Small intestine (tissue), 7 donors: ENCODE measurements around the gene BCR. TPM values are rescaled to one million over a fixed set of nuclear protein-coding genes. Genes with fewer than 3 reads are reported as not detected.

Experiments
- DNase-seq, 2 donors: peaks; one replicate each; pipeline versions ENCODE4 v3.0.0 to v3.0.0-alpha.2; 2013
- FAIRE-seq: peaks from 2 replicates; lab custom pipeline; 2012; peaks lifted over from hg19 to GRCh38; lab: Jason Lieb, UNC
- H3K27ac ChIP-seq, 3 donors: one replicate each; pipeline ENCODE4 v1.5.1; 2013; ENCODE audit warnings: low read length in 2 of 3, mild to moderate bottlenecking in 2 of 3, control low read depth in 1 of 3, inconsistent platforms in 1 of 3, low read depth in 1 of 3, moderate library complexity in 1 of 3
- H3K27me3 ChIP-seq, 3 donors: one replicate each; pipeline ENCODE4 v1.6.1; 2013; ENCODE audit warnings: low read length in 3 of 3, inconsistent platforms in 1 of 3; ENCODE audit not compliant: control insufficient read depth in 3 of 3, insufficient read depth in 3 of 3
- H3K36me3 ChIP-seq, 3 donors: one replicate each; pipeline ENCODE4 v1.6.1; 2013; ENCODE audit warnings: low read length in 3 of 3, inconsistent platforms in 1 of 3, low read depth in 1 of 3, mild to moderate bottlenecking in 1 of 3, moderate library complexity in 1 of 3; ENCODE audit not compliant: control insufficient read depth in 3 of 3, insufficient read depth in 2 of 3
- H3K4me1 ChIP-seq, 3 donors: one replicate each; pipeline ENCODE4 v1.6.1; 2013; ENCODE audit warnings: low read length in 2 of 3, inconsistent platforms in 1 of 3, low read depth in 1 of 3, mild to moderate bottlenecking in 1 of 3, moderate library complexity in 1 of 3; ENCODE audit not compliant: control insufficient read depth in 3 of 3, insufficient read depth in 2 of 3
- H3K4me3 ChIP-seq, 3 donors: one replicate each; pipeline ENCODE4 v1.5.1; 2013; ENCODE audit warnings: low read length in 3 of 3, control low read depth in 1 of 3, inconsistent platforms in 1 of 3, low read depth in 1 of 3, mild to moderate bottlenecking in 1 of 3, moderate library complexity in 1 of 3
- H3K9me3 ChIP-seq, 2 donors: one replicate each; pipeline ENCODE4 v1.6.1; 2013; ENCODE audit warnings: low read depth in 1 of 2, low read length in 1 of 2; ENCODE audit not compliant: control insufficient read depth in 2 of 2, insufficient read depth in 1 of 2
- WGBS, 3 donors: extraction: QIAGEN DNeasy Blood & Tissue Kit; methylation state at CpG; one replicate each; pipeline ENCODE4 v1.1.7; 2013; 5-methylcytosine and 5-hydroxymethylcytosine counted together
- polyA plus RNA-seq, 4 donors: library from polyadenylated mRNA; stranded (reverse) in 3 of 4; unstranded in 1 of 4; fragments of 200-250 nt in 3 of 4; fragments of 120-200 nt in 1 of 4; gene quantifications; one replicate each; pipeline versions ENCODE4 v1.2.1 to v1.2.3, GENCODE V29; 2013
- donor health status: healthy with polysubstance abuse.
- donor health status: control.
- donor health status: control.
- donor health status: Bipolar disorder and iron deficiency.
- donor health status: healthy.

BCR gene
- polyA plus RNA-seq, 4 donors: 8.9 to 27.9 (median 19.7) TPM

GRCh38 chr22:23278883-23279675 is 98.8 kb downstream of the BCR start:
- H3K4me3 ChIP-seq: no peak overlapping the region
- no peaks in the 10 kb centered on the region for H3K9me3 ChIP-seq
- peaks cover 0 to 91% (median 8%) of the 10 kb centered on the region in 3 donors for H3K36me3 ChIP-seq
- H3K4me1 ChIP-seq: no peaks in the 10 kb centered on the region
- H3K27ac ChIP-seq: peak overlapping the region in 1 of 3 donors; percentile 49
- 25 to 60% (median 47%) methylated on average over 11 of the region's 11 CpGs for WGBS, 3 donors
- no peak for FAIRE-seq
- DNase-seq: peak in 1 of 2 donors; percentile 73
- no peaks in the 10 kb centered on the region for H3K27me3 ChIP-seq

GRCh38 chr22:23279781-23280180 is 99.5 kb downstream of the BCR start:
- DNase-seq: no peak
- no peak for FAIRE-seq
- no peak overlapping the region for H3K4me3 ChIP-seq
- H3K36me3 ChIP-seq: peaks cover 0 to 93% (median 8%) of the 10 kb centered on the region in 3 donors
- no peaks in the 10 kb centered on the region for H3K9me3 ChIP-seq
- no peak overlapping the region for H3K27ac ChIP-seq
- H3K4me1 ChIP-seq: no peaks in the 10 kb centered on the region
- no peaks in the 10 kb centered on the region for H3K27me3 ChIP-seq
- WGBS, 3 donors: 83 to 87% (median 85%) methylated on average over 6 of the region's 6 CpGs

DNA sequence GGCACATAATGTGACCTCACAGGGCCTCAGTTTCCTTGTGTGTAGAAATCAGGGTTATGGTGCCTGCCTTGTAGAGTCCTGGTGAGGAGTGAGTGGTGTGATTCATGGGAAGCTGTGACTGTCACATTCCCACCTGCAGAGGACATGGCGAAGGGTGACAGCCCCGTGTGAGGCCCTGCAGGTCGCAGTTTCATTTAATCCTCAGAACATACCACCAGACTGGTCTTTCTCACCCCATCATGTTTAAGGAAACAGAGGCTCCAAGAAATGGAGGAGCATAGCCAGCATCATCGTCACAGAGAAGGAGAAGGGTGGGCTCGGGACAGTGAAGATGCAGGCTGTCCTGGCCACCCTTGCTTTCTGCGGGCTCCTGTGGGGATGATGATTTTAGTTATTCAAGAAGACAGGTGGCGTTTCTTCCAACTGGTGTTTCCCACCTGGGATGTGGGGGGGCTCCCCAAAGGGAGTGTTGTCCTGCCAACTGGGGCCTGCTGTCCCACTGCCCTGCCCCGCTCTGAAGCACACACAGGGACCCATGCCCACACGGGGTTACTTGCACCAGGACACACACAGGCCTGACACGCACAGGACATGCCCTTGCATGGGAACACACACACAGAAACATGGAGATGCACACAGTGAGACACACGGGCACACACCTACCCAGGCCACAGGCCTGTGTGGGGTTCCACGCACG is 100.2 kb downstream of the BCR start:
- Histone ChIP-seq H3K4me1 (no peaks in the 10 kb centered on the region), H3K9me3 (no peaks in the 10 kb centered on the region), H3K36me3 (peaks cover 0 to 93% (median 7%) of the 10 kb centered on the region in 3 donors), H3K27me3 (no peaks in the 10 kb centered on the region), H3K27ac (no peak overlapping the region), H3K4me3 (no peak overlapping the region)
- WGBS, 3 donors: 93 to 94% (median 93%) methylated on average over 13 of the region's 13 CpGs
- DNase-seq (no peak), FAIRE-seq (no peak)

DNA sequence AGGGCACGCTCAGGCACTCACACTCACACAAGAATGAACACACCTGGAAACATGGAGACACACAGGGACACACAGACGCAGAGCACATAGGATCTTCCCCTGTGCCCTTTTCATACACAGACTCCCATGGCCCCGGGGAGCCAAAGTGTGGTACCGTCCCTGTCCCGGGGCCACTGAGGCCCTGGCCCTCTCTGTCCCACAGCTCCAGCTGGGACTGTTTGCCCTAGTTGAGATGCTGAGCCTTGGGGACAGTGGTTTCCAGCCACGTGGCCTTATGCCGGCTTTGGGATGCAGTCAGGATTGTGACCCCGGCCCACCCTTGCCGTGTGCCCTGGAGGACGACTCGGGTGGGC is 100.7 kb downstream of the BCR start:
- Histone ChIP-seq H3K4me3 (no peak overlapping the region), H3K4me1 (no peaks in the 10 kb centered on the region), H3K27me3 (no peaks in the 10 kb centered on the region), H3K27ac (no peak overlapping the region), H3K9me3 (no peaks in the 10 kb centered on the region), H3K36me3 (peaks cover 0 to 94% (median 7%) of the 10 kb centered on the region in 3 donors)
- no peak for DNase-seq
- FAIRE-seq: no peak
- WGBS, 3 donors: 90 to 96% (median 93%) methylated on average over 11 of the region's 11 CpGs

- no peaks in the 10 kb centered on the region for H3K4me1 ChIP-seq
- DNase-seq (peak; percentile 63 to 83), FAIRE-seq (no peak)
- H3K9me3 ChIP-seq: no peaks in the 10 kb centered on the region
- WGBS, 3 donors: 49 to 60% (median 56%) methylated on average over 19 to 21 of the region's 21 CpGs
- H3K27me3 ChIP-seq: no peaks in the 10 kb centered on the region
- H3K36me3 ChIP-seq: peaks cover 0 to 96% (median 7%) of the 10 kb centered on the region in 3 donors
- no peak overlapping the region for H3K4me3 ChIP-seq
- no peak overlapping the region for H3K27ac ChIP-seq
Measured at GRCh38 chr22:23281406-23282088, 101.2 kb downstream of the BCR start.

DNA sequence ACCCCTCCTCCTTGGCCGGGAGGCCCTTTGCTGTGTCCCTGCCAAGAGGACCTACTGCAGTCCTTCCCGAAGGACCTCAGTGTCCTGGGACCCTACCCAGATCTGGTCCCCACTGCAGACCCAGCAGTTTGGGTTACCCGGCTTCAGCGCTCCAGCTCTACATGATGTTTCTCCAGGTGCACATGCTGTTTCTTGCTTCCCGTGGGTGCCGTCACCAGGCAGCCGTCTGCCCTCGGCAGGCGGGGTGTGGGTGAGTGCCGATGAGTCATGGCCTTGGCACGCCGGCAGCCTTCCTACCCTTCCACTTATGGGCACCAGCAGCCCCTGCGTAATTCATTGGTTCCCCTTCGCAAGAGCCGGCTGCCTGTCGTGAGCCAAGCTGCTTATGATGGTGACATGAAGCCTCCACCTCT is 101.8 kb downstream of the BCR start:
- Histone ChIP-seq H3K9me3 (no peaks in the 10 kb centered on the region), H3K4me1 (no peaks in the 10 kb centered on the region), H3K27ac (no peak overlapping the region), H3K36me3 (peaks cover 0 to 95% (median 7%) of the 10 kb centered on the region in 3 donors), H3K27me3 (no peaks in the 10 kb centered on the region), H3K4me3 (no peak overlapping the region)
- DNase-seq (peak in 1 of 2 donors; percentile 43), FAIRE-seq (no peak)
- 32 to 60% (median 46%) methylated on average over 16 of the region's 16 CpGs for WGBS, 3 donors

DNA sequence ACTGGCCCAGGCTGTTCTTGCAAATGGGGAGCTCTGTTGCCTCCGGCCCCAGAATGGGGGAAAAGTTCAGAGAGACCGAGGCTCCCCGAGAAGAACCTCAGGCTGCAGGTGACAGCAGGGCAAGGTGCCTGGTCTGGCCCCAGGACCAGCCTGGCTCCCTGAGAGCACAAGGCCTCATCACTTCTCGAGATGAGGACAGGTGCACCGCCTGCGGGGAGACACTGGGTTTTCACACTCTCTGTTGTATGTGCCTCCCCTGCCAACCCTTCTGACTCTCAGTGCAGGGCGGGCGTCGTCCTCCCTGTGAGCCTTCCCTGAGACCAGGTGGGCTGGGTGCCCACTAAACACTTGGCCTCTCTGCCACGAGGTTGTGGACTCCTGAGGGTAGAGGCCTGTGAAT is 102.2 kb downstream of the BCR start:
- DNase-seq: no peak
- Histone ChIP-seq H3K4me3 (no peak overlapping the region), H3K27me3 (no peaks in the 10 kb centered on the region), H3K9me3 (no peaks in the 10 kb centered on the region), H3K4me1 (no peaks in the 10 kb centered on the region), H3K36me3 (peaks cover 0 to 95% (median 7%) of the 10 kb centered on the region in 3 donors), H3K27ac (no peak overlapping the region)
- FAIRE-seq: no peak
- 92 to 93% (median 93%) methylated on average over 10 of the region's 10 CpGs for WGBS, 3 donors

DNA sequence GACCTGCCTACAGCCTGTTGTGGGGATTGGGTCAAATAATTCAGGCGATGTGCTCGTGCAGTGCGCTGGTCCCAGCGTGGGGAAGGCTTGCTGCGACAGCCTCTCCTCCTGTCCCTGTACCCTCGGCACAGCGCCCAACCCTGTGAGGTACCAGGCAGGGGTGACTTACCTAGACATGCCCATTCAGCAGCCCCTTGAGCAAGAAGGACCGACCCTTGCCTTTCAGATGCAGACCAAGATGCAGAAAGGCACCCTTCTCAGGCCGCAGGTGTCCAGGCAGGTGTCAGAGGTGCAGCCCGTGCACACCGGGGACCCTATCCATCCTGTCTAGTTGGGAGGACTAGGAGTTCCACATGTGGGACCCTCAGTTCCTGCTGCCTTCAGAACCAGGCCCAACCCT is 102.7 kb downstream of the BCR start:
- FAIRE-seq: no peak

More for the DNA sequence above, 102.7 kb downstream of the BCR start:
- H3K9me3 ChIP-seq: no peaks in the 10 kb centered on the region
- no peak overlapping the region for H3K4me3 ChIP-seq
- H3K4me1 ChIP-seq: no peaks in the 10 kb centered on the region
- WGBS, 3 donors: 95 to 97% (median 95%) methylated on average over 11 of the region's 11 CpGs
- no peaks in the 10 kb centered on the region for H3K27me3 ChIP-seq
- no peak for DNase-seq
- H3K36me3 ChIP-seq: peaks cover 0 to 95% (median 8%) of the 10 kb centered on the region in 3 donors
- no peak overlapping the region for H3K27ac ChIP-seq
